Measurements from ENCODE around the gene KMT2A.

Gene KMT2A

GRCh38 chr11:118488480-118489109 is 52.3 kb downstream of the KMT2A start:
- peak; percentile 80 to 88 for DNase-seq

- DNase-seq: no peak
Measured at GRCh38 chr11:118491041-118491440, 54.7 kb downstream of the KMT2A start.

- DNase-seq: no peak
Measured at GRCh38 chr11:118497831-118498230, 61.5 kb downstream of the KMT2A start.

- DNase-seq: no peak
Measured at GRCh38 chr11:118503216-118503615, 66.9 kb downstream of the KMT2A start.

- no peak for DNase-seq
Measured at GRCh38 chr11:118511601-118512000, 75.3 kb downstream of the KMT2A start.

GRCh38 chr11:118514103-118514502 is 77.8 kb downstream of the KMT2A start:
- DNase-seq: peak in 1 of 2 donors; percentile 7

GRCh38 chr11:118519549-118519948 is 83.3 kb downstream of the KMT2A start:
- no peak for DNase-seq

- DNase-seq: no peak
Measured at GRCh38 chr11:118521892-118522311, 85.6 kb downstream of the KMT2A start.

- DNase-seq: no peak
Measured at GRCh38 chr11:118522571-118523072, 86.3 kb downstream of the KMT2A start.

GRCh38 chr11:118524356-118524755 is 88.1 kb downstream of the KMT2A start:
- DNase-seq: no peak

- no peak for DNase-seq
Measured at GRCh38 chr11:118524757-118525470, 88.6 kb downstream of the KMT2A start.

GRCh38 chr11:118526688-118527087 is 90.4 kb downstream of the KMT2A start:
- DNase-seq: no peak

- DNase-seq: no peak
Measured at GRCh38 chr11:118527109-118527508, 90.8 kb downstream of the KMT2A start, which contains the start of gene TTC36. Gene TTC36, plus strand, starts transcription at chr11:118527474. Its CDS starts 21 bp downstream, at chr11:118527495.

- DNase-seq: no peak
Measured at GRCh38 chr11:118528511-118528910, 92.2 kb downstream of the KMT2A start.

- DNase-seq: no peak
Measured at GRCh38 chr11:118529584-118530175, 93.4 kb downstream of the KMT2A start.

GRCh38 chr11:118530180-118530682 is 93.9 kb downstream of the KMT2A start:
- DNase-seq: no peak

- DNase-seq: peak; percentile 50 to 77
Measured at GRCh38 chr11:118530683-118531596, 94.6 kb downstream of the KMT2A start, which contains the start of gene TMEM25. Gene TMEM25, plus strand, starts transcription at chr11:118531192. Its CDS starts 610 bp downstream, at chr11:118531802.

- no peak for DNase-seq
Measured at GRCh38 chr11:118531597-118532084, 95.3 kb downstream of the KMT2A start.

- DNase-seq: no peak
Measured at GRCh38 chr11:118532091-118532490, 95.8 kb downstream of the KMT2A start.

GRCh38 chr11:118532852-118533768 is 96.8 kb downstream of the KMT2A start:
- no peak for DNase-seq
